ENCODE results near the gene ART1. TPM values are rescaled to one million over a fixed set of nuclear protein-coding genes. Genes with fewer than 3 reads are reported as not detected.

Gene ART1
- total RNA-seq, 6 experiments from 2014 or later = not detected

GRCh38 chr11:3627291-3627690 is 17.6 kb upstream of the ART1 start:
- Histone ChIP-seq H3K27me3 (no peaks in the 10 kb centered on the region), H3K4me1 (no peaks in the 10 kb centered on the region), H3K9me3 (no peaks in the 10 kb centered on the region), H3K36me3 (no peaks in the 10 kb centered on the region), H3K4me3 (no peak overlapping the region), H3K27ac (no peak overlapping the region)
- WGBS (ENCODE audit: insufficient coverage, low coverage, low lambda C conversion rate, missing lambda C conversion rate) = 100% methylated on average over 1 of the region's 1 CpG
- intact Hi-C loops (cut with DNase I) = no loop called here
- no peak for TF ChIP-seq POLR2A (IDR thresholded peaks at IDR 0.05)
- ATAC-seq = no peak
- DNase-seq = no peak

GRCh38 chr11:3631331-3631730 is 13.6 kb upstream of the ART1 start:
- DNase-seq (no peak), ATAC-seq (no peak)
- Histone ChIP-seq H3K27ac (no peak overlapping the region), H3K9me3 (no peaks in the 10 kb centered on the region), H3K4me3 (no peak overlapping the region), H3K27me3 (no peaks in the 10 kb centered on the region), H3K36me3 (no peaks in the 10 kb centered on the region), H3K4me1 (no peaks in the 10 kb centered on the region)
- intact Hi-C loops (cut with DNase I) = no loop called here
- no peak for TF ChIP-seq POLR2A (IDR thresholded peaks at IDR 0.05)
- TF ChIP-seq CTCF (IDR thresholded peaks at IDR 0.05) = no peak
- 74% methylated on average over 4 of the region's 4 CpGs for WGBS (ENCODE audit: insufficient coverage, low coverage, low lambda C conversion rate, missing lambda C conversion rate)

GRCh38 chr11:3632070-3632660 is 12.8 kb upstream of the ART1 start:
- Histone ChIP-seq H3K9me3 (no peaks in the 10 kb centered on the region), H3K4me3 (no peak overlapping the region), H3K27me3 (no peaks in the 10 kb centered on the region), H3K27ac (no peak overlapping the region), H3K36me3 (no peaks in the 10 kb centered on the region), H3K4me1 (no peaks in the 10 kb centered on the region)
- WGBS (ENCODE audit: insufficient coverage, low coverage, low lambda C conversion rate, missing lambda C conversion rate) = 81% methylated on average over 3 of the region's 5 CpGs
- TF ChIP-seq CTCF (IDR thresholded peaks at IDR 0.05) = no peak
- TF ChIP-seq POLR2A (IDR thresholded peaks at IDR 0.05) = no peak
- ATAC-seq (no peak), DNase-seq (no peak)
- intact Hi-C loops (cut with DNase I) = no loop called here

GRCh38 chr11:3635641-3636375 is 9.1 kb upstream of the ART1 start:
- intact Hi-C loops (cut with DNase I) = no loop called here
- no peak overlapping the region for H3K4me3 ChIP-seq
- no peaks in the 10 kb centered on the region for H3K27me3 ChIP-seq
- H3K27ac ChIP-seq = no peak overlapping the region
- no peaks in the 10 kb centered on the region for H3K9me3 ChIP-seq
- WGBS (ENCODE audit: insufficient coverage, low coverage, low lambda C conversion rate, missing lambda C conversion rate) = 91% methylated on average over 6 of the region's 15 CpGs
- no peak for TF ChIP-seq CTCF (IDR thresholded peaks at IDR 0.05)
- H3K4me1 ChIP-seq = no peaks in the 10 kb centered on the region
- ATAC-seq = no peak
- no peak for DNase-seq
- no peaks in the 10 kb centered on the region for H3K36me3 ChIP-seq

- Histone ChIP-seq H3K9me3 (no peaks in the 10 kb centered on the region), H3K27ac (no peak overlapping the region), H3K4me1 (peaks cover 0 to 1% (median 0%) of the 10 kb centered on the region in 4 donors), H3K4me3 (no peak overlapping the region), H3K36me3 (no peaks in the 10 kb centered on the region), H3K27me3 (no peaks in the 10 kb centered on the region)
- 71% methylated on average over 1 of the region's 13 CpGs for WGBS (ENCODE audit: insufficient coverage, low coverage, low lambda C conversion rate, missing lambda C conversion rate)
- no peak for TF ChIP-seq CTCF (IDR thresholded peaks at IDR 0.05)
- TF ChIP-seq POLR2A (IDR thresholded peaks at IDR 0.05) = no peak
- intact Hi-C loops (cut with DNase I) = no loop called here
- no peak for ATAC-seq
- no peak for DNase-seq
Observed at GRCh38 chr11:3637201-3637600, 7.7 kb upstream of the ART1 start.
